Heart right ventricle (tissue), 16 donors: ENCODE measurements around the gene SOX4. TPM values are rescaled to one million over a fixed set of nuclear protein-coding genes. Genes with fewer than 3 reads are reported as not detected.

Experiments
- ATAC-seq, 8 donors: fragments of 200-7000 bp; cut with Tn5 transposase; one replicate each; pipeline ENCODE4 v1.9.1; 2020; ENCODE audit warnings: mild to moderate bottlenecking in 8 of 8, moderate library complexity in 8 of 8, moderate number of reproducible peaks in 1 of 8
- DNase-seq, 2 donors: peaks; one replicate each; pipeline ENCODE4 v3.0.0-alpha.2; 2020
- H3K27ac ChIP-seq, 10 donors: fragments of 200-600 bp; sonication (generic) in 2 of 10; one replicate each; pipeline versions ENCODE4 v1.5.0 to v1.8.0; 2020 to 2022; ENCODE audit warnings: mild to moderate bottlenecking in 3 of 10
- H3K27me3 ChIP-seq, 7 donors: fragments of 200-600 bp; one replicate each; pipeline ENCODE4 v1.8.0; 2021 to 2022; ENCODE audit warnings: mild to moderate bottlenecking in 2 of 7
- H3K36me3 ChIP-seq, 9 donors: fragments of 200-600 bp; sonication (generic) in 1 of 9; one replicate each; pipeline versions ENCODE4 v1.5.0 to v1.8.0; 2020 to 2022; ENCODE audit warnings: mild to moderate bottlenecking in 2 of 9
- H3K4me1 ChIP-seq, 9 donors: fragments of 200-600 bp; sonication (generic) in 1 of 9; one replicate each; pipeline versions ENCODE4 v1.5.0 to v1.8.0; 2020 to 2022; ENCODE audit warnings: mild to moderate bottlenecking in 4 of 9
- H3K4me3 ChIP-seq, 10 donors: fragments of 200-600 bp; sonication (generic) in 2 of 10; one replicate each; pipeline versions ENCODE4 v1.5.0 to v1.8.0; 2020 to 2022; ENCODE audit warnings: mild to moderate bottlenecking in 7 of 10, moderate library complexity in 2 of 10
- H3K9me3 ChIP-seq, 11 donors: fragments of 200-600 bp in 10 of 11; sonication (generic) in 2 of 11; one replicate each; pipeline versions ENCODE4 v1.5.0 to v1.8.0; 2013 to 2022; ENCODE audit warnings: mild to moderate bottlenecking in 2 of 11, control low read depth in 1 of 11, moderate library complexity in 1 of 11
- WGBS, 2 donors: extraction: QIAGEN DNeasy Blood & Tissue Kit; methylation state at CpG; one replicate each; pipeline ENCODE4 v1.1.7; 2013; ENCODE audit warnings: inconsistent platforms in 1 of 2; 5-methylcytosine and 5-hydroxymethylcytosine counted together
- intact Hi-C, 10 donors: fragments of 100-400 bp; cut with DNase I; formaldehyde crosslinking; loops; one replicate each; pipeline versions ENCODE4 v1.11.1 to v1.14.2; 2022
- polyA plus RNA-seq, 2 donors: library from polyadenylated mRNA; stranded (reverse); fragments of 200-250 nt; gene quantifications; one replicate each; pipeline ENCODE4 v1.2.3, GENCODE V29; 2013
- total RNA-seq, 10 donors: library from RNA; stranded (reverse); fragmentation: NEBNext Ultra II Directional in 3 of 10; extraction: Animal tissue kit (Norgen Biotek cat#: 25700) in 3 of 10; gene quantifications; one replicate each; pipeline versions ENCODE4 v1.2.1 to v1.2.4, GENCODE V29; 2021 to 2023
- TF ChIP-seq, protein P1 (sequence below), 9 donors: fragments of 200-600 bp; sonication (generic) in 2 of 9; IDR thresholded peaks; one replicate each; pipeline versions ENCODE4 v1.5.0 to v1.8.0; 2021 to 2022; ENCODE audit warnings: antibody characterized with exemption in 9 of 9, mild to moderate bottlenecking in 5 of 9, moderate library complexity in 1 of 9
- donor health status: Arrhythmogenic right ventricular cardiomyopathy.
- donor health status: ischemic (EF 13 %, LVEDD 7.1; RV severe dilation, severe dysfunction).
- donor health status: healthy with polysubstance abuse.
- donor health status: DM: no; HTN: yes; CAD: no.
- donor health status: DM: no; HTN: no; CAD: no.
- donor health status: ischemic (EF 25% LVEDD 6.9; RV normal size, moderate dysfunction).
- donor health status: ischemic (EF 25% LVEDD 5.7; RV mildly dilated, moderate dysfunction).
- donor health status: healthy.
- donor health status: DM: yes; HTN: yes; CAD: no.
- donor health status: Ischemic cardiomyopathy.
- donor health status: ischemic (EF 35%, LVEDD 5.7; RV mildly dilated, moderate dysfunction).
- donor health status: nonischemic (EF 11% LVEDD 7.7; RV severe dilation, severe dysfunction).
- donor health status: DM: yes; HTN: yes; CAD: no.
- donor health status: PGD.
- donor health status: ischemic (EF 29% LVEDD 5.4; RV normal size, mild dysfunction).
- donor health status: nonischemic (EF 23%, LVEDD 6.1; RV moderate dilation, normal function).

The SOX4 gene
- total and polyA plus RNA-seq, 12 donors = 2.6 to 19.1 (median 7.1) TPM

DNA sequence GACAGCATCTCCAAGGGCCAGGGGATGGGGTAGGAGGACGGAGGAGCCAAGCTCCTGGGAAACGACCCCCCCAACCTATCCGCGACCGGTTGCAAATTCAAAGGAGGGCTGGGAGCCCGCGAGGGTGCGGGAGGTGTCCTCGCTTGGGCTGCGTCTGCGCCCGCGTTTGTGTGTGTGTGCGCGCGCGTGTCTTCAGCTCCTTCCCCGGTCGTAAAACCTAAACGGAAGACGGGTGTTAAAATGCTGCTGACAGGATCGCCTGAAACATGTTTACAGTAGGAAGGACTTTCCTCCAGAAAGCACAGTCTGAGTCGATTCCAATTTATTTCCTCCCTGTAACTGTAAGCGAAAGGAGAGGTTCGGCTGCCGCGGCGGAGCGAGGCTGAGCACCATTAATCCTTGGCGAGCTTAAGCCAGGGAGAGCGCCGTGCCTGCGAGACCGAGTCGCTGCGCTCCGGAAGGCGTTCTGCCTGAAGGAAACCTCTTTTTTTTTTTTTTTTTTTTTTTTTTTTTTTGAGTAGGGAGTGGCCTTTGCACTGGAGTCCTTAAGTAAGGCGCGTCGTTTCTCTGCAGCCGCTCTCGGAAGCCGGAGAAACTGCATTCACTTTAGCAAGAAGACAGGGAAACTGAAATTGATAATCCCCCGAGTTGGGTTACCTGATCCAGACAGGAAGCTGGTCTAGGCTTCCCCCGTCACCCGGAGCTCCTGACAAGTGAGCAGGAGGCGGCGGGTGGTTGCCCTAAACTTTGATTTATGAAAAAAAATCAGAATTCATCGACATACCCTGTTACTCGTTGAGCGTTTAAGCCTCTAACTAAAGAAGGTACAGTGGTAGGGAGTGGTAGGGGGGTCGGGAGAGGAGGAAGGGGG is 4.8 kb upstream of the SOX4 start:
- peak; percentile 42 to 66 (median 60) for ATAC-seq
- Histone ChIP-seq H3K27me3 (peaks cover 0 to 8% (median 0%) of the 10 kb centered on the region in 7 donors), H3K27ac (peak overlapping the region; percentile 55 to 89 (median 82)), H3K9me3 (peaks cover 0 to 6% (median 0%) of the 10 kb centered on the region in 11 donors), H3K4me1 (peaks cover 0 to 26% (median 11%) of the 10 kb centered on the region in 9 donors), H3K36me3 (no peaks in the 10 kb centered on the region), H3K4me3 (peak overlapping the region; percentile 53 to 81 (median 72))
- DNase-seq = peak; percentile 60 to 70
- WGBS, 2 donors = 1% methylated on average over 53 of the region's 53 CpGs
- intact Hi-C loops = loop anchor here in 9 of 10 donors (2.0 to 10.0 kb wide), 13 partner anchors 246 to 1374 kb away; partner anchors contain the start of gene MBOAT1 (in 1 of the 9)
- TF ChIP-seq, protein P1, sequence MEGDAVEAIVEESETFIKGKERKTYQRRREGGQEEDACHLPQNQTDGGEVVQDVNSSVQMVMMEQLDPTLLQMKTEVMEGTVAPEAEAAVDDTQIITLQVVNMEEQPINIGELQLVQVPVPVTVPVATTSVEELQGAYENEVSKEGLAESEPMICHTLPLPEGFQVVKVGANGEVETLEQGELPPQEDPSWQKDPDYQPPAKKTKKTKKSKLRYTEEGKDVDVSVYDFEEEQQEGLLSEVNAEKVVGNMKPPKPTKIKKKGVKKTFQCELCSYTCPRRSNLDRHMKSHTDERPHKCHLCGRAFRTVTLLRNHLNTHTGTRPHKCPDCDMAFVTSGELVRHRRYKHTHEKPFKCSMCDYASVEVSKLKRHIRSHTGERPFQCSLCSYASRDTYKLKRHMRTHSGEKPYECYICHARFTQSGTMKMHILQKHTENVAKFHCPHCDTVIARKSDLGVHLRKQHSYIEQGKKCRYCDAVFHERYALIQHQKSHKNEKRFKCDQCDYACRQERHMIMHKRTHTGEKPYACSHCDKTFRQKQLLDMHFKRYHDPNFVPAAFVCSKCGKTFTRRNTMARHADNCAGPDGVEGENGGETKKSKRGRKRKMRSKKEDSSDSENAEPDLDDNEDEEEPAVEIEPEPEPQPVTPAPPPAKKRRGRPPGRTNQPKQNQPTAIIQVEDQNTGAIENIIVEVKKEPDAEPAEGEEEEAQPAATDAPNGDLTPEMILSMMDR (IDR thresholded peaks at IDR 0.05) = no peak

DNA sequence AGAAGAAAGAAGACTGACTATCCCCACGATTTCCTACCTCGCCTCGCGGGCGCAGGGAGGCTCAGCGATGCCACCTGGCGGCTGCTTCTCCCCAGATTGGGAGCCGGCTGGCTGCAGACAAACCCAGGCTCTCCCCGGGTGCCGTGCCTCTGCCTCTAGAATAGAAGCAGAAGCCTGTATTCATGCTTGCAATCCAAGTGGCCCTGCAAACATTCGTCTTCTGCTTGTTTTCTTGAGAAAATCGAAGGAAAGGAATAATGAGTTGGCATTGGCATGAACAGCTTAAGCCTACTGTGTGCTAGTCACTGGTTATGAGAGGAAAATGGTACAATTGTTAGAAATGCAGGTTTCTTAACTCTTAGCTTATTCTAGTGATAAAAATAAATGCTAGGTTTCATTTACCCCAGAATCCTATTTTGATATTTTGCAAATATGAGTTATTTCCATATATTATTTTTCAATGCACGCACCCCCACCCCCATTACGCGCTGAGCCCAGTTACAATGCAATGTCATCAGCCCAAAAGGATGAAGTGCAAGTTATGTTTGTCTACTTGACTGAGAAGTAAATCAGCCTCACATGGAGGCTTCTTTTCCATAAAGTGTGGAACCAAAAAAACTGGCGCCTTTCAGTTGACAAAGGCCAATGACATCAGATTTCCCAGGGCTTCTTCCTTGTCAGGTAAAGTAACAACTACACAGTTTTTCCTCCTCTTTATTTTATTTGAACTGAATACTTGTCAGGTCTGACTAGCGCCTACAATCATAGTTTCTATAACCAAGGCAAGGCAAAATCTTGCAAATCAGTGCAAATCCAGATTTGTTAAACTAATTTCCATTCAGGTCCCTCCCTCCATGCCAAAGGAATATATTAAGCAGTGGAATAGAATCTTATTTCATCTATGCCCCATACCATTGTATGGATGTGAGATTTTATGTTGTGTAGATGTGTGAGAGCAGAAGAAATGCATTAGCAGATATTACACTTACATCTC is 3.9 kb upstream of the SOX4 start:
- TF ChIP-seq, protein P1 (IDR thresholded peaks at IDR 0.05) = peak; percentile 78 to 97 (median 93)
- Histone ChIP-seq H3K27ac (peak overlapping the region in 9 of 10 donors; percentile 74 to 89 (median 83)), H3K36me3 (no peaks in the 10 kb centered on the region), H3K9me3 (no peaks in the 10 kb centered on the region), H3K4me3 (peak overlapping the region; percentile 53 to 81 (median 72)), H3K27me3 (peaks cover 0 to 8% (median 0%) of the 10 kb centered on the region in 7 donors), H3K4me1 (peaks cover 0 to 26% (median 11%) of the 10 kb centered on the region in 9 donors)
- DNase-seq (peak; percentile 87 to 89), ATAC-seq (peak; percentile 62 to 80 (median 71))
- intact Hi-C loops = loop anchor here (2.0 to 10.0 kb wide), 27 partner anchors 75 to 1858 kb away; partner anchors contain the start of genes E2F3 (in 1 of the 10) and MBOAT1 (in 1 of the 10)
- WGBS, 2 donors = 26 to 27% methylated on average over 17 of the region's 17 CpGs

DNA sequence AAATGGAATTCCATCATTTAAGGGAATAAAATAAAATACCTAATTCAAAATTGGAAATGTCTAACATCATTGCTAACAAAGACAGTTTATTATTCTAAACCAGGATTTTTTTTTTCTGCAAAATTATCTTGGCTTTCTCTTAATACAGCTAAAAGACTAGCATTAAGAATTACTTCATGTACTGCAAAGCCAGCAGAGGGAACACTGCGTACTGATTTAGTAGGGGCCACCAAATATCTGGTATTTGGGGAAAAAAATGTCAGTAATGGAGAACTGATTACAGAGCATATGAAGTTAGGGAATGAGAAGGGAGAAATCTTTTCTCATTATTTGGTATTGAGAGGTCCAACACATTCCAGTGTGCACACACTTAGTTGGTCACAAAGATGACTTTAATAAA is 3.2 kb upstream of the SOX4 start:
- Histone ChIP-seq H3K27ac (no peak overlapping the region), H3K4me3 (no peak overlapping the region), H3K27me3 (peaks cover 0 to 8% (median 0%) of the 10 kb centered on the region in 7 donors), H3K4me1 (peaks cover 0 to 26% (median 11%) of the 10 kb centered on the region in 9 donors), H3K36me3 (no peaks in the 10 kb centered on the region), H3K9me3 (no peaks in the 10 kb centered on the region)
- DNase-seq (no peak), ATAC-seq (no peak)
- WGBS, 2 donors = 87 to 88% methylated on average over 1 of the region's 1 CpG
- TF ChIP-seq, protein P1 (IDR thresholded peaks at IDR 0.05) = no peak
- intact Hi-C loops = loop anchor here (5.0 to 10.0 kb wide), 15 partner anchors 74 to 1857 kb away; partner anchors contain the start of gene E2F3 (in 1 of the 10)
